Adrenal gland (tissue), 5 donors: ENCODE data around the gene MYCBP.

ENCODE experiments used
- CTCF ChIP-seq, 6 experiments: fragments of 450-650 bp in 4 of 6; fragments of 200-600 bp in 2 of 6; sonication (generic) in 1 of 6; IDR thresholded peaks; 1 replicate in 5 of 6; 2 replicates in 1 of 6; pipeline versions ENCODE4 v1.5.1 to v1.8.0; 2016 to 2021; ENCODE audit warnings: antibody characterized with exemption in 6 of 6, mild to moderate bottlenecking in 2 of 6, moderate library complexity in 1 of 6
- POLR2A ChIP-seq, 2 donors: fragments of 450-650 bp; IDR thresholded peaks; one replicate each; pipeline ENCODE4 v1.6.1; 2017; ENCODE audit warnings: antibody characterized with exemption in 2 of 2, mild to moderate bottlenecking in 2 of 2, moderate library complexity in 1 of 2
- donor health status: DM: no; HTN: no; CAD: no.

GRCh38 chr1:38858833-38859560, 14.2 kb downstream of the MYCBP start:
- peak in 1 of 2 donors; percentile 51 for TF ChIP-seq POLR2A (IDR thresholded peaks at IDR 0.05)
- TF ChIP-seq CTCF (IDR thresholded peaks at IDR 0.05) = no peak
